Fibroblast of lung (primary cell): Measurements from ENCODE around the gene CFAP299.

ENCODE experiments used
- CTCF ChIP-seq, 2 donors: IDR thresholded peaks in 1 of 2; conservative IDR thresholded peaks in 1 of 2; 1 replicate in 1 of 2; 2 replicates in 1 of 2; pipeline ENCODE4 v1.5.1; 2011 to 2012; ENCODE audit warnings: low read length in 2 of 2, control low read depth in 1 of 2, inconsistent platforms in 1 of 2, low read depth in 1 of 2, mild to moderate bottlenecking in 1 of 2
- EZH2 ChIP-seq: IDR thresholded peaks from 2 replicates; pipeline ENCODE4 v1.5.1; 2012; ENCODE audit warnings: low read length, control low read depth, mild to moderate bottlenecking; ENCODE audit errors: missing control alignments

- TF ChIP-seq EZH2 (no peak), CTCF (conservative IDR thresholded peaks at IDR 0.05 in 1 of 2, IDR thresholded peaks at IDR 0.05 in 1 of 2; ENCODE audit: low read depth in 1 of 2, low read length in 2 of 2) (no peak)
Measured at GRCh38 chr4:80878218-80878617, 542.7 kb downstream of the CFAP299 start.
